Neural cell (in vitro differentiated cells): ENCODE measurements around the gene GNB1. TPM values are rescaled to one million over a fixed set of nuclear protein-coding genes. Genes with fewer than 3 reads are reported as not detected.

Source experiments
- H2AFZ ChIP-seq: fragments of 200-600, 300-800 bp; sonication (generic), shearing (Covaris generic); 2 replicates; pipeline ENCODE4 v1.6.0; 2014; ENCODE audit warnings: low read depth, mild to moderate bottlenecking, antibody characterized with exemption, low read length, moderate library complexity
- H3F3A ChIP-seq: fragments of 200-600 bp; shearing (Covaris generic); 2 replicates; pipeline ENCODE4 v1.6.1; 2016; ENCODE audit warnings: mild to moderate bottlenecking, moderate library complexity, mixed read lengths, antibody characterized with exemption, low read length; ENCODE audit not compliant: insufficient read depth, poor library complexity, severe bottlenecking
- H3K27ac ChIP-seq: fragments of 200-600, 300-800 bp; sonication (generic), shearing (Covaris generic); 2 replicates; pipeline ENCODE4 v1.5.1; 2014; ENCODE audit warnings: mild to moderate bottlenecking, low read length, moderate library complexity
- H3K27me3 ChIP-seq: fragments of 300-800, 200-600 bp; sonication (generic), shearing (Covaris generic); 2 replicates; pipeline ENCODE4 v1.6.0; 2014; ENCODE audit warnings: mild to moderate bottlenecking, low read depth, low read length, moderate library complexity; ENCODE audit not compliant: insufficient read depth
- H3K36me3 ChIP-seq: fragments of 300-800, 200-600 bp; sonication (generic), shearing (Covaris generic); 2 replicates; pipeline ENCODE4 v1.5.1; 2014; ENCODE audit warnings: mild to moderate bottlenecking, antibody characterized with exemption, low read length, moderate library complexity; ENCODE audit not compliant: insufficient read depth
- H3K4me2 ChIP-seq: fragments of 300-800, 200-600 bp; sonication (generic), shearing (Covaris generic); 2 replicates; pipeline ENCODE4 v1.6.0; 2014; ENCODE audit warnings: mild to moderate bottlenecking, low read length
- H3K4me3 ChIP-seq: fragments of 300-800, 200-600 bp; sonication (generic), shearing (Covaris generic); 2 replicates; pipeline ENCODE4 v1.5.1; 2014; ENCODE audit warnings: mild to moderate bottlenecking, low read length, moderate library complexity
- H3K79me2 ChIP-seq: fragments of 200-600 bp; shearing (Covaris generic); replicated peaks from 2 replicates; pipeline ENCODE4 v1.6.0; 2014; ENCODE audit warnings: mild to moderate bottlenecking, low read length, moderate library complexity; ENCODE audit not compliant: insufficient read depth
- H3K9ac ChIP-seq: fragments of 300-800, 200-600 bp; sonication (generic), shearing (Covaris generic); 2 replicates; pipeline ENCODE4 v1.6.1; 2016; ENCODE audit warnings: mild to moderate bottlenecking, low read length, mixed read lengths
- H3K9me2 ChIP-seq: fragments of 200-600 bp; shearing (Covaris generic); 2 replicates; pipeline ENCODE4 v1.6.1; 2016; ENCODE audit warnings: mild to moderate bottlenecking, low read length, mixed read lengths; ENCODE audit not compliant: insufficient read depth
- H3K9me3 ChIP-seq: fragments of 200-600, 300-800 bp; sonication (generic), shearing (Covaris generic); 2 replicates; pipeline ENCODE4 v1.6.1; 2016; ENCODE audit warnings: mild to moderate bottlenecking, mixed run types, low read length, moderate library complexity, mixed read lengths
- H4K20me1 ChIP-seq: fragments of 200-600 bp; shearing (Covaris generic); 2 replicates; pipeline ENCODE4 v1.6.1; 2016; ENCODE audit warnings: mild to moderate bottlenecking, mixed run types; ENCODE audit not compliant: insufficient read depth
- EP300 ChIP-seq: fragments of 450-650 bp; conservative IDR thresholded peaks from 2 replicates; pipeline ENCODE4 v1.6.1; 2014; ENCODE audit warnings: antibody characterized with exemption, mild to moderate bottlenecking, moderate library complexity; ENCODE audit not compliant: poor library complexity, severe bottlenecking
- EZH2 ChIP-seq: fragments of 200-600, 300-800 bp; shearing (Covaris generic), sonication (generic); IDR thresholded peaks from 2 replicates; pipeline ENCODE4 v1.6.1; 2014; ENCODE audit warnings: antibody characterized with exemption, low read length, borderline replicate concordance, mild to moderate bottlenecking; ENCODE audit not compliant: insufficient read depth, poor library complexity, severe bottlenecking
- MXI1 ChIP-seq: fragments of 450-650 bp; conservative IDR thresholded peaks from 2 replicates; pipeline ENCODE4 v1.6.1; 2014; ENCODE audit warnings: antibody characterized with exemption, mild to moderate bottlenecking; ENCODE audit not compliant: poor library complexity, severe bottlenecking
- POLR2AphosphoS5 ChIP-seq: IDR thresholded peaks from 2 replicates; pipeline ENCODE4 v1.6.1; 2012
- RAD21 ChIP-seq: fragments of 450-650 bp; conservative IDR thresholded peaks from 2 replicates; pipeline ENCODE4 v1.6.1; 2014; ENCODE audit warnings: antibody characterized with exemption, mild to moderate bottlenecking, moderate library complexity
- SMC3 ChIP-seq: fragments of 450-650 bp; conservative IDR thresholded peaks from 2 replicates; pipeline ENCODE4 v1.6.1; 2014; ENCODE audit warnings: antibody characterized with exemption, mild to moderate bottlenecking, moderate library complexity; ENCODE audit not compliant: poor library complexity
- TAF1 ChIP-seq: IDR thresholded peaks from 2 replicates; pipeline ENCODE4 v1.6.1; 2012; ENCODE audit warnings: low read depth
- polyA plus RNA-seq: library from polyadenylated mRNA; depleted of rRNA; stranded (reverse); fragments of >200 nt; gene quantifications from 2 replicates; pipeline ENCODE4 v1.2.3, GENCODE V29; 2014
- TF ChIP-seq, protein P1 (sequence below): fragments of 450-650 bp; IDR thresholded peaks from 2 replicates; pipeline ENCODE4 v1.5.1; 2014; ENCODE audit warnings: antibody characterized with exemption, mild to moderate bottlenecking, moderate library complexity; ENCODE audit not compliant: poor library complexity, severe bottlenecking
- TF ChIP-seq, protein P2 (sequence below): IDR thresholded peaks from 2 replicates; pipeline ENCODE4 v1.6.1; 2012; ENCODE audit warnings: borderline replicate concordance

The GNB1 gene
- polyA plus RNA-seq, 1 donor from 2014 or later: 325 TPM

DNA sequence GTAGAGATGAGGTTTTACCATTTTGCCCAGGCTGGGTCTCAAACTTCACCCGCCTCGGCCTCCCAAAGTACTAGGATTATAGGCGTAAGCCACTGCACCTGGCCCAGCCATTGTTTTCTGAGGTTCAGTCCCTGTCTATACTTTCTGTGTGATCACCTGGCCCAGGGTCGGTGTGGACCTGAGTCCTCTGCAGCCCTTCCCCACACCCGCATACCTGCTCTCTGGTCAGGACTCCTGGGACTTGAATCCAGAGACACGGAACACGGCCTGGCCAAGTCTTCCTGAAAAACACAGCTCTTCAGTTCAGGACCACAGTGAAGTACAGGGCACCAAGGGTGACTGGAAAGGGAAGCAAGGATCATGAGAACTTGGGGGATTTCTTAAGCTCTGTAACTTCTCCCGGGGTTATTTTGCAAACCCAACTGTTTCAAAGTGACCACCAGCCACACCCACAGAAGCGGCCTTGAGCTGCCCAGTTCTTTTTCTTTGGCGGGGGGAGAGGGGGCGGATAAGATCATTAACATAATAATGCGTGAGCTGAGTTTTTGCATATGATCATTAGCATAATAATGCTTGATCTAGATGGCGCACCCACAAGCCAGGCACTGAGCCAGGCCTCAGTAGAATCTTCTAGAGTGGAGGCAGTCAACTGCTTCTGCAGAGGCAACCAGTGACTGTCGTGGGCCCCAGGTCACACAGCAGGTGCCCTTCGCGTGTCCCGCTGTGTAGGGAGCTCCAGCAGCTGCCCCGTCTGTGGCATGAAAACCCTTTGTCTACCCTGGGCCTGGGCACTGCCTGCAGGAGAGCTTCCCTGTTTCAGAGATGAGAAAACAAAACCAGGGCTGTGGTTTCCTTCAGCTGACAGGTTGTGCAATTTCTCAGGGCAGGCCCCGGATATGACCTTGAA is 110.9 kb downstream of the GNB1 start:
- no peak overlapping the region for H3K27ac ChIP-seq
- no peaks in the 10 kb centered on the region for H3K9me2 ChIP-seq
- TF ChIP-seq RAD21 (no peak), TAF1 (no peak), MXI1 (no peak), EP300 (no peak), POLR2AphosphoS5 (no peak), SMC3 (no peak), EZH2 (no peak)
- TF ChIP-seq, protein P1, sequence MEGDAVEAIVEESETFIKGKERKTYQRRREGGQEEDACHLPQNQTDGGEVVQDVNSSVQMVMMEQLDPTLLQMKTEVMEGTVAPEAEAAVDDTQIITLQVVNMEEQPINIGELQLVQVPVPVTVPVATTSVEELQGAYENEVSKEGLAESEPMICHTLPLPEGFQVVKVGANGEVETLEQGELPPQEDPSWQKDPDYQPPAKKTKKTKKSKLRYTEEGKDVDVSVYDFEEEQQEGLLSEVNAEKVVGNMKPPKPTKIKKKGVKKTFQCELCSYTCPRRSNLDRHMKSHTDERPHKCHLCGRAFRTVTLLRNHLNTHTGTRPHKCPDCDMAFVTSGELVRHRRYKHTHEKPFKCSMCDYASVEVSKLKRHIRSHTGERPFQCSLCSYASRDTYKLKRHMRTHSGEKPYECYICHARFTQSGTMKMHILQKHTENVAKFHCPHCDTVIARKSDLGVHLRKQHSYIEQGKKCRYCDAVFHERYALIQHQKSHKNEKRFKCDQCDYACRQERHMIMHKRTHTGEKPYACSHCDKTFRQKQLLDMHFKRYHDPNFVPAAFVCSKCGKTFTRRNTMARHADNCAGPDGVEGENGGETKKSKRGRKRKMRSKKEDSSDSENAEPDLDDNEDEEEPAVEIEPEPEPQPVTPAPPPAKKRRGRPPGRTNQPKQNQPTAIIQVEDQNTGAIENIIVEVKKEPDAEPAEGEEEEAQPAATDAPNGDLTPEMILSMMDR: no peak
- TF ChIP-seq, protein P2, sequence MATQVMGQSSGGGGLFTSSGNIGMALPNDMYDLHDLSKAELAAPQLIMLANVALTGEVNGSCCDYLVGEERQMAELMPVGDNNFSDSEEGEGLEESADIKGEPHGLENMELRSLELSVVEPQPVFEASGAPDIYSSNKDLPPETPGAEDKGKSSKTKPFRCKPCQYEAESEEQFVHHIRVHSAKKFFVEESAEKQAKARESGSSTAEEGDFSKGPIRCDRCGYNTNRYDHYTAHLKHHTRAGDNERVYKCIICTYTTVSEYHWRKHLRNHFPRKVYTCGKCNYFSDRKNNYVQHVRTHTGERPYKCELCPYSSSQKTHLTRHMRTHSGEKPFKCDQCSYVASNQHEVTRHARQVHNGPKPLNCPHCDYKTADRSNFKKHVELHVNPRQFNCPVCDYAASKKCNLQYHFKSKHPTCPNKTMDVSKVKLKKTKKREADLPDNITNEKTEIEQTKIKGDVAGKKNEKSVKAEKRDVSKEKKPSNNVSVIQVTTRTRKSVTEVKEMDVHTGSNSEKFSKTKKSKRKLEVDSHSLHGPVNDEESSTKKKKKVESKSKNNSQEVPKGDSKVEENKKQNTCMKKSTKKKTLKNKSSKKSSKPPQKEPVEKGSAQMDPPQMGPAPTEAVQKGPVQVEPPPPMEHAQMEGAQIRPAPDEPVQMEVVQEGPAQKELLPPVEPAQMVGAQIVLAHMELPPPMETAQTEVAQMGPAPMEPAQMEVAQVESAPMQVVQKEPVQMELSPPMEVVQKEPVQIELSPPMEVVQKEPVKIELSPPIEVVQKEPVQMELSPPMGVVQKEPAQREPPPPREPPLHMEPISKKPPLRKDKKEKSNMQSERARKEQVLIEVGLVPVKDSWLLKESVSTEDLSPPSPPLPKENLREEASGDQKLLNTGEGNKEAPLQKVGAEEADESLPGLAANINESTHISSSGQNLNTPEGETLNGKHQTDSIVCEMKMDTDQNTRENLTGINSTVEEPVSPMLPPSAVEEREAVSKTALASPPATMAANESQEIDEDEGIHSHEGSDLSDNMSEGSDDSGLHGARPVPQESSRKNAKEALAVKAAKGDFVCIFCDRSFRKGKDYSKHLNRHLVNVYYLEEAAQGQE: no peak
- H3K4me3 ChIP-seq: no peak overlapping the region
- H3K4me2 ChIP-seq: no peak overlapping the region
- H3K36me3 ChIP-seq: no peaks in the 10 kb centered on the region
- H3F3A ChIP-seq: no peaks in the 10 kb centered on the region
- H3K9ac ChIP-seq: no peak overlapping the region
- peaks cover 2% of the 10 kb centered on the region for H3K27me3 ChIP-seq
- no peaks in the 10 kb centered on the region for H4K20me1 ChIP-seq
- no peak overlapping the region for H2AFZ ChIP-seq
- peaks cover 16% of the 10 kb centered on the region for H3K79me2 ChIP-seq
- no peaks in the 10 kb centered on the region for H3K9me3 ChIP-seq

DNA sequence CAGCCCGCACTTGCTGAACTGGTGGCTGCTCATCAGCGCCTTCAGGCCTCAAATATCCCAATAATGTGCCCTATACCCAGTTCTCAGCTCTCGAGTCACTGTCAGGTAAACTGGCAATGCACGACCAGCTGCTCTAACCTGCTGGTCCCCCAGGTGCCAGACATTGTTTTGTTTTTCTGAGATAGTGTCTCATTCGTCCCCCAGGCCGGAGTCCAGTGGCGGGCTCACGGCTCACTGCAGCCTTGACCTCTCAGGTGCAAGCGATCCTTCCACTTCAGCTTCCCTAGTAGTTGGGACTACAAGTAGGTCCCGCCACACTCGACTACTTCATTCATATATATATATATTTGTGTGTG is 111.6 kb downstream of the GNB1 start:
- H3K27me3 ChIP-seq: peaks cover 2% of the 10 kb centered on the region
- H3K27ac ChIP-seq: no peak overlapping the region
- H3K9me2 ChIP-seq: no peaks in the 10 kb centered on the region
- H2AFZ ChIP-seq: no peak overlapping the region
- H3K9me3 ChIP-seq: no peaks in the 10 kb centered on the region
- TF ChIP-seq RAD21: no peak
- TF ChIP-seq EP300: no peak
- TF ChIP-seq EZH2: no peak
- TF ChIP-seq, protein P2: no peak
- no peak for TF ChIP-seq TAF1
- H3K4me3 ChIP-seq: peak overlapping the region; percentile 69
- no peaks in the 10 kb centered on the region for H3F3A ChIP-seq
- no peaks in the 10 kb centered on the region for H4K20me1 ChIP-seq
- no peaks in the 10 kb centered on the region for H3K36me3 ChIP-seq
- peaks cover 16% of the 10 kb centered on the region for H3K79me2 ChIP-seq
- no peak overlapping the region for H3K9ac ChIP-seq
- no peak overlapping the region for H3K4me2 ChIP-seq
